Uterus (tissue), 4 donors: ENCODE data around the gene ACVR1C. TPM values are rescaled to one million over a fixed set of nuclear protein-coding genes. Genes with fewer than 3 reads are reported as not detected.

ENCODE experiments used
- DNase-seq, 2 donors: peaks; one replicate each; pipeline ENCODE4 v3.0.0-alpha.2; 2019 to 2020
- H3K27ac ChIP-seq, 2 donors: fragments of 200-600 bp; sonication (generic); 1 replicate in 1 of 2; 2 replicates in 1 of 2; pipeline ENCODE4 v1.5.1; 2016 to 2018
- H3K27me3 ChIP-seq, 2 donors: fragments of 200-600 bp; sonication (generic); one replicate each; pipeline ENCODE4 v1.5.1; 2018 to 2019; ENCODE audit warnings: control low read depth in 1 of 2
- H3K36me3 ChIP-seq, 2 donors: fragments of 200-600 bp; sonication (generic); one replicate each; pipeline ENCODE4 v1.5.1; 2019; ENCODE audit warnings: control low read depth in 1 of 2
- H3K4me1 ChIP-seq, 2 donors: fragments of 200-600 bp; sonication (generic); one replicate each; pipeline ENCODE4 v1.5.1; 2018 to 2019; ENCODE audit warnings: control low read depth in 1 of 2
- H3K4me3 ChIP-seq, 2 donors: fragments of 200-600 bp; sonication (generic); 1 replicate in 1 of 2; 2 replicates in 1 of 2; pipeline ENCODE4 v1.5.1; 2018 to 2019; ENCODE audit warnings: mild to moderate bottlenecking in 1 of 2
- H3K9me3 ChIP-seq, 2 donors: fragments of 200-600 bp; sonication (generic); one replicate each; pipeline ENCODE4 v1.5.1; 2019; ENCODE audit warnings: control low read depth in 1 of 2
- POLR2A ChIP-seq, 2 donors: fragments of 450-650 bp; IDR thresholded peaks; one replicate each; pipeline ENCODE4 v1.6.1; 2016; ENCODE audit warnings: antibody characterized with exemption in 2 of 2, mild to moderate bottlenecking in 1 of 2, moderate library complexity in 1 of 2
- intact Hi-C: fragments of 100-400 bp; cut with DNase I; formaldehyde crosslinking; loops from one replicate; pipeline ENCODE4 v1.15.1; 2023; ENCODE audit warnings: low total_unique reads
- total RNA-seq, 4 donors: library from RNA; depleted of rRNA in 3 of 4; stranded (reverse); fragments of >200 nt in 3 of 4; gene quantifications; one replicate each; pipeline versions ENCODE4 v1.1.0 to v1.2.4, GENCODE V29; 2014 to 2023
- TF ChIP-seq, protein P1 (sequence below), 4 experiments: fragments of 200-600 bp in 2 of 4; fragments of 450-650 bp in 2 of 4; sonication (generic) in 2 of 4; IDR thresholded peaks; one replicate each; pipeline ENCODE4 v1.5.1; 2016 to 2019; ENCODE audit warnings: antibody characterized with exemption in 4 of 4, mild to moderate bottlenecking in 2 of 4, moderate library complexity in 1 of 4
- donor health status: DM: yes; HTN: yes; CAD: no.

Gene ACVR1C
- total RNA-seq, 4 donors from 2014 or later: 0.51 to 1.2 (median 0.72) TPM

DNA sequence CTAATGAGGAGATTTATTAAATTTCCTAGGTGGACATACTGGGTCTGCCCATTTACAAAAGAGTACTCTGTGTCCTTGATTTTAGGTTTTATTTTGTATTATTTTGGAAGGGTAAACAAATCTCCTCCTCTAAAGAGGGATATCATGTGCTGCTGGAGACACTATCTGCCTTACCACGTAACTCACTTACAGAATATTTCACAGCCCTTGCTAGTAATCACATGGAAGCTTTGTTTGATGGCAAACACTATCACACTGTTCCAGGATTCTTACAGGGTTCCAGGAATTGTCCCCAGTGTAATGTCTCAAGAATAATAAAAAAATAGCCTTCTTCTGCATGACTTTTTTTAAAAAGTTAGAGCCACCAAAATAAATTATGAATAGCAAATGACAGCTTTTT is 29.2 kb upstream of the ACVR1C start:
- Histone ChIP-seq H3K27ac (no peak overlapping the region), H3K27me3 (no peaks in the 10 kb centered on the region), H3K4me3 (no peak overlapping the region), H3K4me1 (no peaks in the 10 kb centered on the region), H3K36me3 (no peaks in the 10 kb centered on the region), H3K9me3 (no peaks in the 10 kb centered on the region)
- no peak for TF ChIP-seq POLR2A (IDR thresholded peaks at IDR 0.05)
- TF ChIP-seq, protein P1, sequence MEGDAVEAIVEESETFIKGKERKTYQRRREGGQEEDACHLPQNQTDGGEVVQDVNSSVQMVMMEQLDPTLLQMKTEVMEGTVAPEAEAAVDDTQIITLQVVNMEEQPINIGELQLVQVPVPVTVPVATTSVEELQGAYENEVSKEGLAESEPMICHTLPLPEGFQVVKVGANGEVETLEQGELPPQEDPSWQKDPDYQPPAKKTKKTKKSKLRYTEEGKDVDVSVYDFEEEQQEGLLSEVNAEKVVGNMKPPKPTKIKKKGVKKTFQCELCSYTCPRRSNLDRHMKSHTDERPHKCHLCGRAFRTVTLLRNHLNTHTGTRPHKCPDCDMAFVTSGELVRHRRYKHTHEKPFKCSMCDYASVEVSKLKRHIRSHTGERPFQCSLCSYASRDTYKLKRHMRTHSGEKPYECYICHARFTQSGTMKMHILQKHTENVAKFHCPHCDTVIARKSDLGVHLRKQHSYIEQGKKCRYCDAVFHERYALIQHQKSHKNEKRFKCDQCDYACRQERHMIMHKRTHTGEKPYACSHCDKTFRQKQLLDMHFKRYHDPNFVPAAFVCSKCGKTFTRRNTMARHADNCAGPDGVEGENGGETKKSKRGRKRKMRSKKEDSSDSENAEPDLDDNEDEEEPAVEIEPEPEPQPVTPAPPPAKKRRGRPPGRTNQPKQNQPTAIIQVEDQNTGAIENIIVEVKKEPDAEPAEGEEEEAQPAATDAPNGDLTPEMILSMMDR (IDR thresholded peaks at IDR 0.05): no peak
- intact Hi-C loops: no loop called here
- no peak for DNase-seq

DNA sequence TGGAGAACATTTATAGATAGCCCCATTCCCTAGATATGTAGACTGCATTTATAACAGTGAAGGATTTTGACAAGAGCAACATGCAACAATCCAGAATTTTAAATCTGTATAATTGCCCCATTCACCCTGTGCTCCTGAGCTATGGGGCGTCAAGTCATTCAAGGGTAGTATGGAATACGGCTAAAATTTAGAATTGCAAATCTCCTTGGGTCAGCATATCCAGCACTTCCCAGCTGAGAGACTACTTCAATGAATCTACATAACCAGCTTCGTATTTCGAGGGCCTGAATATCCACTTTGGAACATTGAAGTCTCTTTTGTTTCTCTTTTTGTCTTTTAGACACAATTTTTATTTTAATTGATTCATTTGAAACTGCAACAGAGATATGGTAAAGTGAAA is 28.4 kb upstream of the ACVR1C start:
- no peak overlapping the region for H3K4me3 ChIP-seq
- no peaks in the 10 kb centered on the region for H3K27me3 ChIP-seq
- no peak overlapping the region for H3K27ac ChIP-seq
- TF ChIP-seq, protein P1 (IDR thresholded peaks at IDR 0.05): no peak
- TF ChIP-seq POLR2A (IDR thresholded peaks at IDR 0.05): no peak
- H3K9me3 ChIP-seq: no peaks in the 10 kb centered on the region
- H3K4me1 ChIP-seq: no peaks in the 10 kb centered on the region
- H3K36me3 ChIP-seq: no peaks in the 10 kb centered on the region
- intact Hi-C loops: no loop called here
- DNase-seq: no peak

DNA sequence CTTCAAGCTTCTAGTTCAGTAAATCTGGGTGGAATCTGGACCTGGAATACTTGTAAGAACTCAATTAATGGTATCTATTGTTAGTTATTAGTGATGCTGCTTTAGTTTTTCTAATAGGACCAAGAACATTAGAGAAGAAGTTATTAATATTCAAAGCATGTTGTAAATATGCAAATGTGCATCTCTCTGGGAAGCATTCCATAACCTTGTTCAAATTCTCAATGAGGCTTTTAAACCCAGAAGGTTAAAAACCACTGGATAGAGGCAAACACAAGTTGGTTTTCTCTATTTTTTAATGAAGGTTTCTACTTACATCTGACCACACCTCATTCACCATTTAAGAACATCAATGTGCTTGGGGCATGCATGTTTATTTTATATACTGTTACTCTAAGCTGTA is 16.1 kb upstream of the ACVR1C start:
- intact Hi-C loops: no loop called here
- Histone ChIP-seq H3K9me3 (no peaks in the 10 kb centered on the region), H3K4me1 (no peaks in the 10 kb centered on the region), H3K36me3 (no peaks in the 10 kb centered on the region), H3K27me3 (no peaks in the 10 kb centered on the region), H3K4me3 (no peak overlapping the region), H3K27ac (no peak overlapping the region)
- no peak for TF ChIP-seq POLR2A (IDR thresholded peaks at IDR 0.05)
- TF ChIP-seq, protein P1 (IDR thresholded peaks at IDR 0.05): no peak
- no peak for DNase-seq

DNA sequence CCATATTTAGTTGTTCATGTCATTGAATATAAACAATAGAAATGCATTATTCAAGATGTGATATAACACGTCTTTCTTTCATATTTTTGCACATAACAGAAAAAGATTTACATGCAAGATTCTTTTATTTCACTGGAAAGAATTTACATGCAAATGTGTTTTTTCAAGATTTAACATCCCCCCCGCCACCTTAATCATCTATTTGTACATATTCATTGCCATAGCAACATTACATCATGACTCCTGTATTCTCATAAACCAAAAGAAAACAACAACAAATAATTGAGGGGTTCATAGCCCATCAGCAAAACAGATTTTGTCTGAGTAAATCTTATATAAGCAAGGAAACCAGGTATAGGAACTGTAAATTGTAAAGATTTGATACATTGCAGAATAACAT is 3.2 kb upstream of the ACVR1C start:
- intact Hi-C loops: no loop called here
- Histone ChIP-seq H3K9me3 (no peaks in the 10 kb centered on the region), H3K27ac (no peak overlapping the region), H3K4me1 (no peaks in the 10 kb centered on the region), H3K27me3 (no peaks in the 10 kb centered on the region), H3K4me3 (no peak overlapping the region), H3K36me3 (no peaks in the 10 kb centered on the region)
- TF ChIP-seq POLR2A (IDR thresholded peaks at IDR 0.05): no peak
- TF ChIP-seq, protein P1 (IDR thresholded peaks at IDR 0.05): no peak
- DNase-seq: no peak

DNA sequence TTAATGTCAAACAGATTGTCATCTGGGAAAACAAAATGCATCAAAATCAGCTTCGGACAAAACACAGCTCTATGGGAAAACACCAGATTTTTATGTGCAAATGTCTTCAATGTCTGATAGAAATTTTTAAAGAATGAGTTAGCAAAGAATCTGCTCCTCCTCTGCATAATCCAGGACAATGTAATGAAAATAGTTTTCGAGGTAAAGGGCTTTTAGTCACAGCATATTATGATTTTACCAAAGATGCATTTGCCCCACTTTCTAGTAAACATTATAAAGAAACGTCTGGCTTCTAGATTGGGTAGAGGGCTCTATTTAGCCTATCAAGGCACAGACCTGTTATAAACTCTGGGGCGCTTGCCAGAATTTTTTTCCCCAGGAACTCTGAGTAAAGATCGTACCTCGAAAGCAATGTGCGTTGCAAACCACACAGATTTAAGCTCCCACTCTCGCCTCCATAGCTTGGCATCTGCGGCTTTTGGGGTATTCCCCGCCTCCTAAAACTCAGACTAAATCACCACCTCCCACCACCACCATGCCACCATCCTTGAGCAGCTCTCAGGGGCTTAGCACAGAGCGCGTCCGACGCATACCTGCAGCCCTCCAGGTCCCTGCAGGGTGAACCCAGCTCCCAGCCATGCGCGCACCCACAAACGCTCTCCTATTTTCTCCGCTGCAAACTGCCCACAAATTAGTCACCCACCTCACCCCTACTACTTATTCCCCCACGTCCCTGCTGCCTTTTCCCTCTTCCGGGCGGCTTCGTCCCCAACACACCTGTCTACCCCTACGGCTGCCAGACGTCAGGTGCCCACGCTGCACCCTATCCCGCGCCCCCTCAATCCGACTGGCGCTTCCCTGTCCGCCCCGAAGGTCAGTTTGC is 829 bp downstream of the ACVR1C start:
- TF ChIP-seq POLR2A (IDR thresholded peaks at IDR 0.05): no peak
- TF ChIP-seq, protein P1 (IDR thresholded peaks at IDR 0.05): no peak
- DNase-seq: no peak
- Histone ChIP-seq H3K27ac (no peak overlapping the region), H3K27me3 (no peaks in the 10 kb centered on the region), H3K4me3 (peak overlapping the region; percentile 17 to 47), H3K9me3 (no peaks in the 10 kb centered on the region), H3K36me3 (no peaks in the 10 kb centered on the region), H3K4me1 (no peaks in the 10 kb centered on the region)
- intact Hi-C loops: no loop called here
